ENCODE data around the gene DDX1. TPM values are rescaled to one million over a fixed set of nuclear protein-coding genes. Genes with fewer than 3 reads are reported as not detected.

Gene DDX1
- total RNA-seq, 1 donor from 2014 or later, result 68.6 TPM

GRCh38 chr2:15617778-15618448 lies 26.2 kb downstream of the DDX1 start:
- ATAC-seq, result no peak
- intact Hi-C loops (cut with DNase I), result no loop called here
- TF ChIP-seq CTCF (IDR thresholded peaks at IDR 0.05), result no peak
- Histone ChIP-seq H3K4me1 (no peaks in the 10 kb centered on the region), H3K27me3 (no peaks in the 10 kb centered on the region), H3K27ac (no peak overlapping the region), H3K9me3 (no peaks in the 10 kb centered on the region), H3K36me3 (peaks cover 99% of the 10 kb centered on the region), H3K4me3 (no peak overlapping the region)
- DNase-seq, result no peak

GRCh38 chr2:15618449-15618855 lies 26.8 kb downstream of the DDX1 start:
- ATAC-seq, result peak; percentile 29
- no peak for TF ChIP-seq CTCF (IDR thresholded peaks at IDR 0.05)

GRCh38 chr2:15619076-15619475 lies 27.4 kb downstream of the DDX1 start:
- ATAC-seq (peak; percentile 28), DNase-seq (no peak)
- Histone ChIP-seq H3K4me1 (no peaks in the 10 kb centered on the region), H3K9me3 (no peaks in the 10 kb centered on the region), H3K27me3 (no peaks in the 10 kb centered on the region), H3K27ac (no peak overlapping the region), H3K4me3 (no peak overlapping the region), H3K36me3 (peaks cover 99% of the 10 kb centered on the region)
- TF ChIP-seq CTCF (IDR thresholded peaks at IDR 0.05), result no peak
- intact Hi-C loops (cut with DNase I), result no loop called here

More at GRCh38 chr2:15618449-15618855, 26.8 kb downstream of the DDX1 start:
- no peak for DNase-seq
- Histone ChIP-seq H3K9me3 (no peaks in the 10 kb centered on the region), H3K4me1 (no peaks in the 10 kb centered on the region), H3K27me3 (no peaks in the 10 kb centered on the region), H3K4me3 (no peak overlapping the region), H3K36me3 (peaks cover 99% of the 10 kb centered on the region), H3K27ac (no peak overlapping the region)
- intact Hi-C loops (cut with DNase I), result no loop called here

GRCh38 chr2:15619510-15619909 lies 27.8 kb downstream of the DDX1 start:
- no peaks in the 10 kb centered on the region for H3K27me3 ChIP-seq
- no peak for ATAC-seq
- intact Hi-C loops (cut with DNase I), result no loop called here
- TF ChIP-seq CTCF (IDR thresholded peaks at IDR 0.05), result no peak
- no peak overlapping the region for H3K27ac ChIP-seq
- H3K4me3 ChIP-seq, result no peak overlapping the region
- no peaks in the 10 kb centered on the region for H3K9me3 ChIP-seq
- no peak for DNase-seq
- peaks cover 99% of the 10 kb centered on the region for H3K36me3 ChIP-seq
- no peaks in the 10 kb centered on the region for H3K4me1 ChIP-seq

GRCh38 chr2:15619938-15620337 lies 28.3 kb downstream of the DDX1 start:
- Histone ChIP-seq H3K27ac (no peak overlapping the region), H3K4me3 (no peak overlapping the region), H3K36me3 (peaks cover 99% of the 10 kb centered on the region), H3K9me3 (no peaks in the 10 kb centered on the region), H3K27me3 (no peaks in the 10 kb centered on the region), H3K4me1 (no peaks in the 10 kb centered on the region)
- ATAC-seq (no peak), DNase-seq (no peak)
- TF ChIP-seq CTCF (IDR thresholded peaks at IDR 0.05), result no peak
- intact Hi-C loops (cut with DNase I), result no loop called here

- TF ChIP-seq CTCF (IDR thresholded peaks at IDR 0.05), result no peak
- Histone ChIP-seq H3K27ac (no peak overlapping the region), H3K36me3 (peaks cover 99% of the 10 kb centered on the region), H3K4me3 (no peak overlapping the region), H3K9me3 (no peaks in the 10 kb centered on the region), H3K27me3 (no peaks in the 10 kb centered on the region), H3K4me1 (no peaks in the 10 kb centered on the region)
- no peak for DNase-seq
- intact Hi-C loops (cut with DNase I), result no loop called here
- no peak for ATAC-seq
These were observed 28.7 kb downstream of the DDX1 start for GRCh38 chr2:15620340-15620739.
